Loucy (cell line): ENCODE measurements around the gene DPT.

ENCODE experiments used
- H2AFZ ChIP-seq: fragments of 200-600 bp; sonication (generic); 2 replicates; pipeline ENCODE4 v1.6.0; 2016; ENCODE audit warnings: antibody characterized with exemption, mild to moderate bottlenecking, low read length, moderate library complexity
- H3F3A ChIP-seq: fragments of 200-600 bp; 2 replicates; pipeline ENCODE4 v1.6.0; 2016; ENCODE audit warnings: antibody characterized with exemption, low read depth, mild to moderate bottlenecking
- H3K27me3 ChIP-seq: fragments of 200-600 bp; sonication (generic); 2 replicates; pipeline ENCODE4 v1.6.1; 2014; ENCODE audit warnings: low read length, mild to moderate bottlenecking; ENCODE audit not compliant: insufficient read depth, poor library complexity, severe bottlenecking
- H3K36me3 ChIP-seq: fragments of 200-600 bp; sonication (generic); 2 replicates; pipeline ENCODE4 v1.6.1; 2016; ENCODE audit warnings: low read length; ENCODE audit not compliant: insufficient read depth
- H3K4me1 ChIP-seq: fragments of 200-600 bp; sonication (generic); 2 replicates; pipeline ENCODE4 v1.5.1; 2014; ENCODE audit warnings: low read length, mild to moderate bottlenecking; ENCODE audit not compliant: insufficient read depth, poor library complexity, severe bottlenecking
- H3K4me2 ChIP-seq: fragments of 200-600 bp; sonication (generic); 2 replicates; pipeline ENCODE4 v1.6.0; 2014; ENCODE audit warnings: antibody characterized with exemption, low read length, low read depth, mild to moderate bottlenecking; ENCODE audit not compliant: poor library complexity, severe bottlenecking
- H3K4me3 ChIP-seq: fragments of 200-600 bp; sonication (generic); 2 replicates; pipeline ENCODE4 v1.5.1; 2014; ENCODE audit warnings: low read length, mild to moderate bottlenecking, mixed read lengths; ENCODE audit not compliant: poor library complexity, severe bottlenecking
- H3K79me2 ChIP-seq: fragments of 200-600 bp; sonication (generic); 2 replicates; pipeline ENCODE4 v1.6.1; 2014; ENCODE audit warnings: low read length; ENCODE audit not compliant: insufficient read depth
- H3K9ac ChIP-seq: fragments of 200-600 bp; sonication (generic); 2 replicates; pipeline ENCODE4 v1.6.0; 2014; ENCODE audit warnings: mild to moderate bottlenecking, low read depth, low read length, moderate library complexity; ENCODE audit not compliant: poor library complexity, severe bottlenecking
- H3K9me2 ChIP-seq: fragments of 200-600 bp; sonication (generic); replicated peaks from 2 replicates; pipeline ENCODE4 v1.6.1; 2016; ENCODE audit warnings: low read depth, low read length, mixed read lengths
- H3K9me3 ChIP-seq: fragments of 200-600 bp; sonication (generic); 2 replicates; pipeline ENCODE4 v1.6.1; 2014; ENCODE audit warnings: mild to moderate bottlenecking, antibody characterized with exemption, low read length, low read depth; ENCODE audit not compliant: insufficient read depth
- H4K20me1 ChIP-seq: fragments of 200-600 bp; sonication (generic); 2 replicates; pipeline ENCODE4 v1.6.0; 2014; ENCODE audit warnings: antibody characterized with exemption, low read length, mild to moderate bottlenecking; ENCODE audit not compliant: insufficient read depth, poor library complexity, severe bottlenecking
- CTCF ChIP-seq: fragments of 200-600 bp; sonication (generic); conservative IDR thresholded peaks from 2 replicates; pipeline ENCODE4 v1.5.1; 2014; ENCODE audit warnings: mild to moderate bottlenecking, antibody characterized with exemption, low read length
- EZH2phosphoT487 ChIP-seq: fragments of 200-600 bp; IDR thresholded peaks from 2 replicates; pipeline ENCODE4 v1.6.1; 2018; ENCODE audit warnings: antibody characterized with exemption, mild to moderate bottlenecking, moderate library complexity, borderline replicate concordance

DPT gene

DNA sequence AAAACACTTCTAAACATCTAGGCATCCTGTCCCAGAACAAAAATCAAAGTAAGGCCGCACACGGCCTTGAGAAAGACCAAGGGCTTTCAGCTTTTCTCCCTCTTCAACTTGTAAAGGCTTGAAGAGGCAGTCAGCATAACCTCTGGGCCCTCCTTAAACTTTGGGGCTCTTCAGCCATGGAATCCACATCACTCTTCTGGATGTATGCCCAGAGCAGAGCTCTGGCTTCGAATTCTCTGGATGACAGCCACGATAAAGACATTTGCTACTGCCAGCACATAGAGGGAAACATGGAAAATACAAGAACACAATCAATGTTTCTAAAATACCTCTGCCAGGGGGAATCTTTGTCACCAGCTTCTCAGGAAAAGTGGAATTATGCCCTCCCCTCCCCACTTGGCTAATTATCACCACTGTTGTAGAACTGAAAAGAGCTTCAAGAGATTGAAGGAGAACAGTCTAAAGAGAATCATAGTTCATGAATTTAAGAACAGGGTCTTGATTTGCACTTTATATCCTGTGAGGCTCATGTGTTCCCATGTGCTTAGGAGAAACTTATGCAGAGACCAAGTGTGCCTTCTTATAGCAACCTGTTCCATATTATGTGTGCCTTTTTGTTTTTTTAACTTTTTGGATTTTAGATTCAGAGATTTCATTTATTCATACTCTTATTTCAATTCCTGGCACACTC lies 39.0 kb upstream of the DPT start:
- no peaks in the 10 kb centered on the region for H3K79me2 ChIP-seq
- H4K20me1 ChIP-seq: no peaks in the 10 kb centered on the region
- TF ChIP-seq EZH2phosphoT487 (no peak), CTCF (no peak)
- H3K4me1 ChIP-seq: no peaks in the 10 kb centered on the region
- no peak overlapping the region for H3K4me3 ChIP-seq
- H3K9me3 ChIP-seq: no peaks in the 10 kb centered on the region
- H3K36me3 ChIP-seq: no peaks in the 10 kb centered on the region
- no peak overlapping the region for H3K9ac ChIP-seq
- no peaks in the 10 kb centered on the region for H3K27me3 ChIP-seq
- H3F3A ChIP-seq: no peaks in the 10 kb centered on the region
- H2AFZ ChIP-seq: no peak overlapping the region
- H3K4me2 ChIP-seq: no peak overlapping the region
- no peaks in the 10 kb centered on the region for H3K9me2 ChIP-seq

- Histone ChIP-seq H3K4me2 (no peak overlapping the region), H3K9me3 (no peaks in the 10 kb centered on the region), H3K4me3 (no peak overlapping the region), H2AFZ (no peak overlapping the region), H3K9me2 (no peaks in the 10 kb centered on the region), H3F3A (no peaks in the 10 kb centered on the region), H4K20me1 (no peaks in the 10 kb centered on the region), H3K9ac (no peak overlapping the region), H3K27me3 (no peaks in the 10 kb centered on the region), H3K4me1 (no peaks in the 10 kb centered on the region), H3K36me3 (no peaks in the 10 kb centered on the region), H3K79me2 (no peaks in the 10 kb centered on the region)
- TF ChIP-seq CTCF: no peak
- no peak for TF ChIP-seq EZH2phosphoT487
Observed at GRCh38 chr1:168766568-168766967, 37.6 kb upstream of the DPT start.

GRCh38 chr1:168763031-168763430 lies 34.0 kb upstream of the DPT start:
- Histone ChIP-seq H3K36me3 (no peaks in the 10 kb centered on the region), H3K9me2 (no peaks in the 10 kb centered on the region), H3K4me1 (no peaks in the 10 kb centered on the region), H3K9me3 (no peaks in the 10 kb centered on the region), H3K4me3 (no peak overlapping the region), H3K79me2 (no peaks in the 10 kb centered on the region), H3K27me3 (no peaks in the 10 kb centered on the region), H2AFZ (no peak overlapping the region), H3K4me2 (no peak overlapping the region), H4K20me1 (no peaks in the 10 kb centered on the region), H3K9ac (no peak overlapping the region), H3F3A (no peaks in the 10 kb centered on the region)
- no peak for TF ChIP-seq CTCF
- TF ChIP-seq EZH2phosphoT487: no peak
